ENCODE results near the gene CCER1.

The CCER1 gene

GRCh38 chr12:90951432-90952105 lies 3.4 kb downstream of the CCER1 start:
- no peak overlapping the region for H3K4me3 ChIP-seq (ENCODE audit: low read length)
- no peak for TF ChIP-seq CTCF (IDR thresholded peaks at IDR 0.05; ENCODE audit: insufficient read depth, low read depth, low read length, missing control alignments)
- DNase-seq (ENCODE audit: low read depth): no peak

GRCh38 chr12:90947869-90948268 lies 7.1 kb downstream of the CCER1 start:
- DNase-seq (ENCODE audit: low read depth): no peak
- no peak overlapping the region for H3K4me3 ChIP-seq (ENCODE audit: low read length)
- TF ChIP-seq CTCF (IDR thresholded peaks at IDR 0.05; ENCODE audit: insufficient read depth, low read depth, low read length, missing control alignments): no peak

GRCh38 chr12:90945070-90945649 lies 9.8 kb downstream of the CCER1 start:
- H3K4me3 ChIP-seq (ENCODE audit: low read length): no peak overlapping the region
- peak; percentile 37 for TF ChIP-seq CTCF (IDR thresholded peaks at IDR 0.05; ENCODE audit: insufficient read depth, low read depth, low read length, missing control alignments)
- DNase-seq (ENCODE audit: low read depth): peak; percentile 50

GRCh38 chr12:90943255-90943654 lies 11.7 kb downstream of the CCER1 start:
- DNase-seq (ENCODE audit: low read depth): no peak
- no peak overlapping the region for H3K4me3 ChIP-seq (ENCODE audit: low read length)
- no peak for TF ChIP-seq CTCF (IDR thresholded peaks at IDR 0.05; ENCODE audit: insufficient read depth, low read depth, low read length, missing control alignments)

GRCh38 chr12:90940872-90941499 lies 14.0 kb downstream of the CCER1 start:
- peak; percentile 72 for DNase-seq (ENCODE audit: low read depth)
- no peak overlapping the region for H3K4me3 ChIP-seq (ENCODE audit: low read length)
- TF ChIP-seq CTCF (IDR thresholded peaks at IDR 0.05; ENCODE audit: insufficient read depth, low read depth, low read length, missing control alignments): peak; percentile 76

GRCh38 chr12:90939382-90939781 lies 15.6 kb downstream of the CCER1 start:
- H3K4me3 ChIP-seq (ENCODE audit: low read length): no peak overlapping the region
- DNase-seq (ENCODE audit: low read depth): no peak
- no peak for TF ChIP-seq CTCF (IDR thresholded peaks at IDR 0.05; ENCODE audit: insufficient read depth, low read depth, low read length, missing control alignments)

All from epithelial cell of esophagus (primary cell).